ENCODE results near the gene CACNG3. TPM values are rescaled to one million over a fixed set of nuclear protein-coding genes. Genes with fewer than 3 reads are reported as not detected.
"Not testable (repeated sequence)": the region's sequence is repeated elsewhere in the genome, so short reads cannot be mapped to it uniquely, and the experiment has no call there.

CACNG3 gene
- total RNA-seq, 3 donors from 2014 or later (not counting 1 experiment from before 2014, with no cell fraction given), result not detected

DNA sequence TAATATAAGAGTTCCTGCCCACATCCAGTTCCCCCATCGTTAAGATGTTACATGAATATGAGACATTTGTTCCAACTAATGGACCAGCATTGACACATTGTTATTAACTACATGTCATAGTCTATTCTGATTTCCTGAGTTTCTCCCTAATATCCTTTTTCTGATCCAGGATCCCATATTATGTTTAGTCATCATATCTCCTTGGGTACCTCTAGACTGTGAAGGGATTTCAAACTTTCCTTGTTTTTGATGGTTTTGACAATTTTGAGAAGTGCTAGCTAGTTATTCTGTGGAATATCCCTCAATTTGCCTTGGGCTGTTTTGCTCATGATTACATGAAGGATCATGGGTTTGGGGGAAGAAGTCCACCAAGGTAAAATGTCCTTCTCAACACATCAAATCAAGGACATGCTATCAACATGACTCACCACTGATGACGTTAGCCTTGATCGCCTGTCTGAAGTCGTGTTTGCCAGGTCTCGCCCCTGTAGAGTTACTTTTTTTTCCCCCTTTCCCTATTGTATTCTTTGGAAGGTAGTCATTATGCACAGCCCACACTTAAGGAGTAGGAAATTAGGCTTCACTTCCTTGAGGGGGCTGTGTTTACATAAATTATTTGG, 42.5 kb downstream of the CACNG3 start:
- Histone ChIP-seq H3K36me3 (ENCODE audit: control insufficient read depth, insufficient read depth, low read length) (no peaks in the 10 kb centered on the region), H3K4me3 (ENCODE audit: low read length) (no peak overlapping the region), H3K4me1 (ENCODE audit: control insufficient read depth, insufficient read depth, low read length) (no peaks in the 10 kb centered on the region), H3K27me3 (ENCODE audit: control insufficient read depth, insufficient read depth, low read length) (no peaks in the 10 kb centered on the region), H3K27ac (ENCODE audit: low read length) (no peak overlapping the region), H3K9me3 (ENCODE audit: control insufficient read depth, insufficient read depth, low read length) (no peaks in the 10 kb centered on the region)
- WGBS (ENCODE audit: insufficient coverage), result 82% methylated on average over 3 of the region's 5 CpGs
- no peaks in the 10 kb centered on the region for H3K36me3 Mint-ChIP-seq
- H3K4me1 Mint-ChIP-seq, result no peaks in the 10 kb centered on the region
- TF ChIP-seq, protein P1, sequence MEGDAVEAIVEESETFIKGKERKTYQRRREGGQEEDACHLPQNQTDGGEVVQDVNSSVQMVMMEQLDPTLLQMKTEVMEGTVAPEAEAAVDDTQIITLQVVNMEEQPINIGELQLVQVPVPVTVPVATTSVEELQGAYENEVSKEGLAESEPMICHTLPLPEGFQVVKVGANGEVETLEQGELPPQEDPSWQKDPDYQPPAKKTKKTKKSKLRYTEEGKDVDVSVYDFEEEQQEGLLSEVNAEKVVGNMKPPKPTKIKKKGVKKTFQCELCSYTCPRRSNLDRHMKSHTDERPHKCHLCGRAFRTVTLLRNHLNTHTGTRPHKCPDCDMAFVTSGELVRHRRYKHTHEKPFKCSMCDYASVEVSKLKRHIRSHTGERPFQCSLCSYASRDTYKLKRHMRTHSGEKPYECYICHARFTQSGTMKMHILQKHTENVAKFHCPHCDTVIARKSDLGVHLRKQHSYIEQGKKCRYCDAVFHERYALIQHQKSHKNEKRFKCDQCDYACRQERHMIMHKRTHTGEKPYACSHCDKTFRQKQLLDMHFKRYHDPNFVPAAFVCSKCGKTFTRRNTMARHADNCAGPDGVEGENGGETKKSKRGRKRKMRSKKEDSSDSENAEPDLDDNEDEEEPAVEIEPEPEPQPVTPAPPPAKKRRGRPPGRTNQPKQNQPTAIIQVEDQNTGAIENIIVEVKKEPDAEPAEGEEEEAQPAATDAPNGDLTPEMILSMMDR (IDR thresholded peaks at IDR 0.05), result no peak
- intact Hi-C loops (cut with micrococcal nuclease), result no loop called here
- H3K4me3 Mint-ChIP-seq, result no peak overlapping the region
- ATAC-seq, result no peak
- H3K9me3 Mint-ChIP-seq, result no peaks in the 10 kb centered on the region
- no peak for DNase-seq
- peaks cover 10 to 23% of the 10 kb centered on the region in 2 donors for H3K27me3 Mint-ChIP-seq (ENCODE audit: low read depth in 2 of 2)
- H3K27ac Mint-ChIP-seq, result no peak overlapping the region

DNA sequence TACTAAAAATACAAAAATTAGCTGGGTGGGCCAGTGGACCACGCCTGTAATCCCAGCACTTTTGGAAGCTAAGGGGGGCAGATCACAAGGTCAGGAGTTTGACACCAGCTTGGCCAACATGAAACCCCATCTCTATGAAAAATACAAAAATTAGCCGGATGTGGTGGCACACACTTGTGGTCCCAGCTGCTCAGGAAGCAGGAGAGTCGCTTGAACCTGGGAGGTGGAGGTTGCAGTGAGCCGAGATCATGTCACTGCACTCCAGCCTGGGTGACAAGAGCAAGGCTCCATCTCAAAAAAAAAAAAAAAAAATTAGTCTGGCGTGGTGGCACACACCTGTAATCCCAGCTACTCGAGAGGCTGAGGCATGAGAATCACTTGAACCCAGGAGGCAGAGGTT, 44.6 kb downstream of the CACNG3 start:
- H3K4me1 Mint-ChIP-seq; DNase-seq; H3K27ac Mint-ChIP-seq; H3K4me3 ChIP-seq (ENCODE audit: low read length); intact Hi-C loops (cut with micrococcal nuclease); H3K4me3 Mint-ChIP-seq; H3K36me3 ChIP-seq (ENCODE audit: control insufficient read depth, insufficient read depth, low read length); H3K9me3 ChIP-seq (ENCODE audit: control insufficient read depth, insufficient read depth, low read length); H3K27me3 ChIP-seq (ENCODE audit: control insufficient read depth, insufficient read depth, low read length); ATAC-seq; H3K4me1 ChIP-seq (ENCODE audit: control insufficient read depth, insufficient read depth, low read length); H3K36me3 Mint-ChIP-seq; H3K27ac ChIP-seq (ENCODE audit: low read length); H3K9me3 Mint-ChIP-seq: not testable (repeated sequence)
- 82% methylated on average over 6 of the region's 6 CpGs for WGBS (ENCODE audit: insufficient coverage)
- H3K27me3 Mint-ChIP-seq (ENCODE audit: low read depth in 2 of 2), result peaks cover 10 to 14% of the 10 kb centered on the region in 2 donors

DNA sequence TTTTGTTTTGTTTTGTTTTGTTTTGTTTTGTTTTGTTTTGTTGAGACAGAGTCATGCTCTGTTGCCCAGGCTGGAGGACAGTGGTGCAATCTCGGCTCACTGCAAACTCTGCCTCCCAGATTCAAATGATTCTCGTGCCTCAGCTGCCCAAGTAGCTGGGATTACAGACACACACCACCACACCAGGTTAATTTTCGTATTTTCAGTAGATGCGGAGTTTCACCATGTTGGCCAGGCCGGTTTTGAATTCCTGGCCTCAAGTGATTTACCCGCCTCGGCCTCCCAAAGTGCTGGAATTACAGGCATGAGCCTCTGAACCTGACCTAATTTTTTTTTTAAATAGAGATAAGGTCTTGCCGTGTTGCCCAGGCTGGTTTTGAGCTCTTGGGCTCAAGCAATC, 46.5 kb downstream of the CACNG3 start:
- H3K27me3 Mint-ChIP-seq (ENCODE audit: low read depth in 2 of 2), result peaks cover 8 to 13% of the 10 kb centered on the region in 2 donors
- intact Hi-C loops (cut with micrococcal nuclease), result no loop called here
- H3K27ac Mint-ChIP-seq, result no peak overlapping the region
- 92% methylated on average over 8 of the region's 8 CpGs for WGBS (ENCODE audit: insufficient coverage)
- H3K27me3 ChIP-seq (ENCODE audit: control insufficient read depth, insufficient read depth, low read length), result no peaks in the 10 kb centered on the region
- no peak for DNase-seq
- TF ChIP-seq, protein P1 (IDR thresholded peaks at IDR 0.05), result no peak
- H3K4me3 ChIP-seq (ENCODE audit: low read length), result no peak overlapping the region
- no peak overlapping the region for H3K4me3 Mint-ChIP-seq
- no peak for ATAC-seq
- no peaks in the 10 kb centered on the region for H3K9me3 Mint-ChIP-seq
- H3K9me3 ChIP-seq (ENCODE audit: control insufficient read depth, insufficient read depth, low read length), result no peaks in the 10 kb centered on the region
- H3K36me3 ChIP-seq (ENCODE audit: control insufficient read depth, insufficient read depth, low read length), result no peaks in the 10 kb centered on the region
- H3K36me3 Mint-ChIP-seq, result no peaks in the 10 kb centered on the region
- no peaks in the 10 kb centered on the region for H3K4me1 ChIP-seq (ENCODE audit: control insufficient read depth, insufficient read depth, low read length)
- H3K27ac ChIP-seq (ENCODE audit: low read length), result no peak overlapping the region
- no peaks in the 10 kb centered on the region for H3K4me1 Mint-ChIP-seq

DNA sequence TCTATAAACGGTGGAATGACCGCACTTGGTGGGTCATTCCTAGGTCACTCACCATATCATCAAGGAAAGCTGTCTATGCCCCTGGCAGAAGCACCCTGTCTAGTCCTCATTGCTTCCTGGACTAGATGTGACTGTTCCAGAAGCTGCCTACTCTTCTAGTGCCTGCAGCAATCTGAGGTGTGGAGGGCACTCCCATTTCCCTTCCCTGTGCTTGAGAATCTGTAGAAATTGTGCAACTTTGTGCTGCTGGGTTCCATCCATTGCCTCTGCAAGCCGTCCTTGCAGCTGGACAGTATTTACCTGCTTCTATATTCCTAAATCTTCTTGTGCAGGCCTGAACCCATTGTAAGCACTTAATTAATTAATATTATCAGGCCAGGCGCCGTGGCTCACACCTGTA, 52.1 kb downstream of the CACNG3 start:
- TF ChIP-seq, protein P1 (IDR thresholded peaks at IDR 0.05), result no peak
- no peak for ATAC-seq
- Mint-ChIP-seq H3K4me1 (no peaks in the 10 kb centered on the region), H3K27ac (no peak overlapping the region), H3K36me3 (no peaks in the 10 kb centered on the region), H3K4me3 (no peak overlapping the region), H3K27me3 (ENCODE audit: low read depth in 2 of 2) (peaks cover 9 to 24% of the 10 kb centered on the region in 2 donors), H3K9me3 (no peaks in the 10 kb centered on the region)
- DNase-seq, result no peak
- Histone ChIP-seq H3K4me1 (ENCODE audit: control insufficient read depth, insufficient read depth, low read length) (no peaks in the 10 kb centered on the region), H3K36me3 (ENCODE audit: control insufficient read depth, insufficient read depth, low read length) (no peaks in the 10 kb centered on the region), H3K9me3 (ENCODE audit: control insufficient read depth, insufficient read depth, low read length) (no peaks in the 10 kb centered on the region), H3K4me3 (ENCODE audit: low read length) (no peak overlapping the region), H3K27ac (ENCODE audit: low read length) (no peak overlapping the region), H3K27me3 (ENCODE audit: control insufficient read depth, insufficient read depth, low read length) (no peaks in the 10 kb centered on the region)
- WGBS (ENCODE audit: insufficient coverage), result 84% methylated on average over 5 of the region's 5 CpGs
- intact Hi-C loops (cut with micrococcal nuclease), result no loop called here
